Amniotic epithelial cell (primary cell): ENCODE measurements around the gene GNAI3.

ENCODE experiments used
- DNase-seq: peaks from one replicate; pipeline ENCODE4 v3.0.0-alpha.2; 2010; ENCODE audit warnings: low read depth

Gene GNAI3

GRCh38 chr1:109637446-109637845, 89.0 kb downstream of the GNAI3 start:
- no peak for DNase-seq

GRCh38 chr1:109639063-109639840, 90.8 kb downstream of the GNAI3 start:
- DNase-seq: no peak

- no peak for DNase-seq
Measured at GRCh38 chr1:109639841-109640184, 91.4 kb downstream of the GNAI3 start.

GRCh38 chr1:109640285-109640865, 92.0 kb downstream of the GNAI3 start:
- peak; percentile 70 for DNase-seq

- DNase-seq: no peak
Measured at GRCh38 chr1:109641078-109641740, 92.8 kb downstream of the GNAI3 start.

- no peak for DNase-seq
Measured at GRCh38 chr1:109641861-109642260, 93.4 kb downstream of the GNAI3 start.

- DNase-seq: peak; percentile 42
Measured at GRCh38 chr1:109642626-109643025, 94.2 kb downstream of the GNAI3 start.

- peak; percentile 55 for DNase-seq
Measured at GRCh38 chr1:109643385-109644230, 95.2 kb downstream of the GNAI3 start.

- peak; percentile 47 for DNase-seq
Measured at GRCh38 chr1:109644670-109645069, 96.3 kb downstream of the GNAI3 start.

GRCh38 chr1:109649491-109649914, 101.1 kb downstream of the GNAI3 start:
- peak; percentile 57 for DNase-seq

- no peak for DNase-seq
Measured at GRCh38 chr1:109650609-109651008, 102.2 kb downstream of the GNAI3 start.

- no peak for DNase-seq
Measured at GRCh38 chr1:109652402-109652801, 104.0 kb downstream of the GNAI3 start.

- DNase-seq: no peak
Measured at GRCh38 chr1:109653306-109653705, 104.9 kb downstream of the GNAI3 start.

GRCh38 chr1:109654519-109654918, 106.1 kb downstream of the GNAI3 start:
- no peak for DNase-seq

- DNase-seq: peak; percentile 73
Measured at GRCh38 chr1:109655615-109656519, 107.5 kb downstream of the GNAI3 start, which contains the start of gene GSTM4. Gene GSTM4, plus strand, starts transcription at chr1:109656099. Its CDS starts 291 bp downstream, at chr1:109656390.

GRCh38 chr1:109657395-109657794, 109.0 kb downstream of the GNAI3 start:
- no peak for DNase-seq

- no peak for DNase-seq
Measured at GRCh38 chr1:109657970-109658369, 109.6 kb downstream of the GNAI3 start.

- DNase-seq: no peak
Measured at GRCh38 chr1:109658533-109659042, 110.2 kb downstream of the GNAI3 start.

- no peak for DNase-seq
Measured at GRCh38 chr1:109659145-109659544, 110.7 kb downstream of the GNAI3 start.

GRCh38 chr1:109659997-109660690, 111.7 kb downstream of the GNAI3 start:
- peak; percentile 58 for DNase-seq
